ENCODE measurements around the gene RAB40A.

- TF ChIP-seq SETDB1 (IDR thresholded peaks at IDR 0.05; ENCODE audit: insufficient read length, low read length): no peak
- TF ChIP-seq, protein P1, sequence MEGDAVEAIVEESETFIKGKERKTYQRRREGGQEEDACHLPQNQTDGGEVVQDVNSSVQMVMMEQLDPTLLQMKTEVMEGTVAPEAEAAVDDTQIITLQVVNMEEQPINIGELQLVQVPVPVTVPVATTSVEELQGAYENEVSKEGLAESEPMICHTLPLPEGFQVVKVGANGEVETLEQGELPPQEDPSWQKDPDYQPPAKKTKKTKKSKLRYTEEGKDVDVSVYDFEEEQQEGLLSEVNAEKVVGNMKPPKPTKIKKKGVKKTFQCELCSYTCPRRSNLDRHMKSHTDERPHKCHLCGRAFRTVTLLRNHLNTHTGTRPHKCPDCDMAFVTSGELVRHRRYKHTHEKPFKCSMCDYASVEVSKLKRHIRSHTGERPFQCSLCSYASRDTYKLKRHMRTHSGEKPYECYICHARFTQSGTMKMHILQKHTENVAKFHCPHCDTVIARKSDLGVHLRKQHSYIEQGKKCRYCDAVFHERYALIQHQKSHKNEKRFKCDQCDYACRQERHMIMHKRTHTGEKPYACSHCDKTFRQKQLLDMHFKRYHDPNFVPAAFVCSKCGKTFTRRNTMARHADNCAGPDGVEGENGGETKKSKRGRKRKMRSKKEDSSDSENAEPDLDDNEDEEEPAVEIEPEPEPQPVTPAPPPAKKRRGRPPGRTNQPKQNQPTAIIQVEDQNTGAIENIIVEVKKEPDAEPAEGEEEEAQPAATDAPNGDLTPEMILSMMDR (tag by site-specific recombination; IDR thresholded peaks at IDR 0.05): no peak
- no peak for TF ChIP-seq PATZ1 (tag by site-specific recombination; IDR thresholded peaks at IDR 0.05)
- TF ChIP-seq INSM2 (tag by site-specific recombination; IDR thresholded peaks at IDR 0.05): no peak
- no peak for TF ChIP-seq ZNF184 (tag by site-specific recombination; IDR thresholded peaks at IDR 0.05)
- no peak for TF ChIP-seq ZNF530 (tag by site-specific recombination; IDR thresholded peaks at IDR 0.05; ENCODE audit: low read depth)
- TF ChIP-seq TCF7L2 (IDR thresholded peaks at IDR 0.05; ENCODE audit: borderline replicate concordance, low read depth, low read length): no peak
- TF ChIP-seq ZBTB8A (tag by site-specific recombination; IDR thresholded peaks at IDR 0.05): no peak
- no peak for TF ChIP-seq ZNF785 (tag by site-specific recombination; IDR thresholded peaks at IDR 0.05)
- TF ChIP-seq ZNF366 (tag by site-specific recombination; conservative IDR thresholded peaks at IDR 0.05): no peak
- TF ChIP-seq, protein P2, sequence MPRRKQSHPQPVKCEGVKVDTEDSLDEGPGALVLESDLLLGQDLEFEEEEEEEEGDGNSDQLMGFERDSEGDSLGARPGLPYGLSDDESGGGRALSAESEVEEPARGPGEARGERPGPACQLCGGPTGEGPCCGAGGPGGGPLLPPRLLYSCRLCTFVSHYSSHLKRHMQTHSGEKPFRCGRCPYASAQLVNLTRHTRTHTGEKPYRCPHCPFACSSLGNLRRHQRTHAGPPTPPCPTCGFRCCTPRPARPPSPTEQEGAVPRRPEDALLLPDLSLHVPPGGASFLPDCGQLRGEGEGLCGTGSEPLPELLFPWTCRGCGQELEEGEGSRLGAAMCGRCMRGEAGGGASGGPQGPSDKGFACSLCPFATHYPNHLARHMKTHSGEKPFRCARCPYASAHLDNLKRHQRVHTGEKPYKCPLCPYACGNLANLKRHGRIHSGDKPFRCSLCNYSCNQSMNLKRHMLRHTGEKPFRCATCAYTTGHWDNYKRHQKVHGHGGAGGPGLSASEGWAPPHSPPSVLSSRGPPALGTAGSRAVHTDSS (tag by site-specific recombination; IDR thresholded peaks at IDR 0.05): no peak
- TF ChIP-seq, protein P3, sequence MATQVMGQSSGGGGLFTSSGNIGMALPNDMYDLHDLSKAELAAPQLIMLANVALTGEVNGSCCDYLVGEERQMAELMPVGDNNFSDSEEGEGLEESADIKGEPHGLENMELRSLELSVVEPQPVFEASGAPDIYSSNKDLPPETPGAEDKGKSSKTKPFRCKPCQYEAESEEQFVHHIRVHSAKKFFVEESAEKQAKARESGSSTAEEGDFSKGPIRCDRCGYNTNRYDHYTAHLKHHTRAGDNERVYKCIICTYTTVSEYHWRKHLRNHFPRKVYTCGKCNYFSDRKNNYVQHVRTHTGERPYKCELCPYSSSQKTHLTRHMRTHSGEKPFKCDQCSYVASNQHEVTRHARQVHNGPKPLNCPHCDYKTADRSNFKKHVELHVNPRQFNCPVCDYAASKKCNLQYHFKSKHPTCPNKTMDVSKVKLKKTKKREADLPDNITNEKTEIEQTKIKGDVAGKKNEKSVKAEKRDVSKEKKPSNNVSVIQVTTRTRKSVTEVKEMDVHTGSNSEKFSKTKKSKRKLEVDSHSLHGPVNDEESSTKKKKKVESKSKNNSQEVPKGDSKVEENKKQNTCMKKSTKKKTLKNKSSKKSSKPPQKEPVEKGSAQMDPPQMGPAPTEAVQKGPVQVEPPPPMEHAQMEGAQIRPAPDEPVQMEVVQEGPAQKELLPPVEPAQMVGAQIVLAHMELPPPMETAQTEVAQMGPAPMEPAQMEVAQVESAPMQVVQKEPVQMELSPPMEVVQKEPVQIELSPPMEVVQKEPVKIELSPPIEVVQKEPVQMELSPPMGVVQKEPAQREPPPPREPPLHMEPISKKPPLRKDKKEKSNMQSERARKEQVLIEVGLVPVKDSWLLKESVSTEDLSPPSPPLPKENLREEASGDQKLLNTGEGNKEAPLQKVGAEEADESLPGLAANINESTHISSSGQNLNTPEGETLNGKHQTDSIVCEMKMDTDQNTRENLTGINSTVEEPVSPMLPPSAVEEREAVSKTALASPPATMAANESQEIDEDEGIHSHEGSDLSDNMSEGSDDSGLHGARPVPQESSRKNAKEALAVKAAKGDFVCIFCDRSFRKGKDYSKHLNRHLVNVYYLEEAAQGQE (tag by site-specific recombination; IDR thresholded peaks at IDR 0.05): no peak
- TF ChIP-seq ZNF280C (tag by site-specific recombination; IDR thresholded peaks at IDR 0.05): no peak
Measured at GRCh38 chrX:103549916-103550315, 30.6 kb upstream of the RAB40A start.
